ENCODE data around the gene CLEC7A. TPM values are rescaled to one million over a fixed set of nuclear protein-coding genes. Genes with fewer than 3 reads are reported as not detected.

Gene CLEC7A
- polyA plus RNA-seq, 3 donors = 235 to 809 (median 304) TPM

- Mint-ChIP-seq H3K9me3 (peaks cover 14 to 21% (median 17%) of the 10 kb centered on the region in 7 donors), H3K4me1 (peaks cover 10% of the 10 kb centered on the region), H3K27me3 (ENCODE audit: low read depth in 3 of 3) (peaks cover 0 to 4% (median 1%) of the 10 kb centered on the region in 3 donors), H3K27ac (peak overlapping the region in 1 of 7 donors; percentile 45), H3K36me3 (peaks cover 49 to 65% of the 10 kb centered on the region in 2 donors), H3K4me3 (no peak overlapping the region)
- no peak for DNase-seq
- intact Hi-C loops (cut with micrococcal nuclease) = no loop called here
- H3K9me3 ChIP-seq (replicated peaks in 1 of 2; ENCODE audit: control insufficient read depth in 1 of 2, insufficient read depth in 1 of 2, low read length in 2 of 2) = peaks cover 9 to 15% of the 10 kb centered on the region in 2 donors
- no peak overlapping the region for H3K4me3 ChIP-seq (replicated peaks in 1 of 3; ENCODE audit: low read depth in 2 of 3, low read length in 3 of 3)
- no peaks in the 10 kb centered on the region for H3K4me1 ChIP-seq (ENCODE audit: control insufficient read depth in 1 of 2, insufficient read depth in 2 of 2, low read length in 2 of 2)
- no peaks in the 10 kb centered on the region for H4K20me1 ChIP-seq (ENCODE audit: insufficient read depth, low read length)
- peaks cover 15 to 26% of the 10 kb centered on the region in 2 donors for H3K36me3 ChIP-seq (replicated peaks in 1 of 2; ENCODE audit: control insufficient read depth in 1 of 2, insufficient read depth in 2 of 2, low read length in 2 of 2)
- no peak overlapping the region for H3K27ac ChIP-seq (ENCODE audit: low read depth in 1 of 2, low read length in 2 of 2)
- no peak overlapping the region for H3K4me2 ChIP-seq (replicated peaks; ENCODE audit: extremely low read depth, low read length, poor library complexity, severe bottlenecking)
- H3K9ac ChIP-seq (ENCODE audit: insufficient read depth, low read length, poor library complexity, severe bottlenecking) = no peak overlapping the region
- no peaks in the 10 kb centered on the region for H3K79me2 ChIP-seq (ENCODE audit: insufficient read depth, low read length)
- TF ChIP-seq CTCF (IDR thresholded peaks at IDR 0.05) = no peak
- no peaks in the 10 kb centered on the region for H3K27me3 ChIP-seq (ENCODE audit: control insufficient read depth in 2 of 2, insufficient read depth in 2 of 2, low read length in 2 of 2)
- H2AFZ ChIP-seq (ENCODE audit: insufficient read depth, low read depth, low read length, poor library complexity, severe bottlenecking) = no peak overlapping the region
- 96% methylated on average over 37 of the region's 38 CpGs for WGBS (ENCODE audit: insufficient coverage)
These were observed 18.5 kb downstream of the CLEC7A start for GRCh38 chr12:10111451-10111850.

GRCh38 chr12:10110256-10110844 lies 19.6 kb downstream of the CLEC7A start:
- Mint-ChIP-seq H3K27me3 (ENCODE audit: low read depth in 3 of 3) (peaks cover 1 to 4% (median 3%) of the 10 kb centered on the region in 3 donors), H3K36me3 (peaks cover 47 to 64% of the 10 kb centered on the region in 2 donors), H3K27ac (peak overlapping the region in 1 of 7 donors; percentile 39), H3K4me1 (peaks cover 12% of the 10 kb centered on the region), H3K9me3 (peaks cover 14 to 21% (median 17%) of the 10 kb centered on the region in 7 donors), H3K4me3 (no peak overlapping the region)
- no peak overlapping the region for H3K9ac ChIP-seq (ENCODE audit: insufficient read depth, low read length, poor library complexity, severe bottlenecking)
- H2AFZ ChIP-seq (ENCODE audit: insufficient read depth, low read depth, low read length, poor library complexity, severe bottlenecking) = no peak overlapping the region
- H3K27me3 ChIP-seq (ENCODE audit: control insufficient read depth in 2 of 2, insufficient read depth in 2 of 2, low read length in 2 of 2) = no peaks in the 10 kb centered on the region
- H3K36me3 ChIP-seq (replicated peaks in 1 of 2; ENCODE audit: control insufficient read depth in 1 of 2, insufficient read depth in 2 of 2, low read length in 2 of 2) = peaks cover 4 to 15% of the 10 kb centered on the region in 2 donors
- H4K20me1 ChIP-seq (ENCODE audit: insufficient read depth, low read length) = no peaks in the 10 kb centered on the region
- no peak for TF ChIP-seq CTCF (IDR thresholded peaks at IDR 0.05)
- peaks cover 9 to 15% of the 10 kb centered on the region in 2 donors for H3K9me3 ChIP-seq (replicated peaks in 1 of 2; ENCODE audit: control insufficient read depth in 1 of 2, insufficient read depth in 1 of 2, low read length in 2 of 2)
- no peak overlapping the region for H3K4me2 ChIP-seq (replicated peaks; ENCODE audit: extremely low read depth, low read length, poor library complexity, severe bottlenecking)
- no peaks in the 10 kb centered on the region for H3K79me2 ChIP-seq (ENCODE audit: insufficient read depth, low read length)
- H3K4me1 ChIP-seq (ENCODE audit: control insufficient read depth in 1 of 2, insufficient read depth in 2 of 2, low read length in 2 of 2) = no peaks in the 10 kb centered on the region
- WGBS (ENCODE audit: insufficient coverage) = 100% methylated on average over 1 of the region's 2 CpGs
- intact Hi-C loops (cut with micrococcal nuclease) = no loop called here
- H3K27ac ChIP-seq (ENCODE audit: low read depth in 1 of 2, low read length in 2 of 2) = no peak overlapping the region
- H3K4me3 ChIP-seq (replicated peaks in 1 of 3; ENCODE audit: low read depth in 2 of 3, low read length in 3 of 3) = no peak overlapping the region
- DNase-seq = no peak
